T47D (cell line): Measurements from ENCODE around the gene MRPL16.
"Not testable (repeated sequence)": the region's sequence is repeated elsewhere in the genome, so short reads cannot be mapped to it uniquely, and the experiment has no call there.

ENCODE experiments used
- DNase-seq, 2 experiments: peaks; one replicate each; pipeline versions ENCODE4 v3.0.0 to v3.0.0-alpha.2; 2011 to 2012; ENCODE audit warnings: low read depth in 1 of 2, low spot score in 1 of 2
- JUND ChIP-seq: IDR thresholded peaks from 2 replicates; pipeline ENCODE4 v1.6.1; 2012; ENCODE audit warnings: low read depth
- in situ Hi-C: cut with HindIII; loops from 2 replicates; pipeline ENCODE4 v1.10.0; 2016; ENCODE audit warnings: low sequenced_read_pairs, low pct_unique_long_range_greater_than_20kb

Gene MRPL16

GRCh38 chr11:59810189-59810910, at the start of gene MRPL16:
TSS of gene MRPL16 (minus strand) at chr11:59810778. CDS start at chr11:59810658, 120 bp downstream.
- DNase-seq = peak; percentile 69 to 97
- in situ Hi-C loops = no loop called here
- no peak for TF ChIP-seq JUND

GRCh38 chr11:59859673-59860072, 49.1 kb upstream of the MRPL16 start:
- TF ChIP-seq JUND = no peak

GRCh38 chr11:59857439-59858434, 47.2 kb upstream of the MRPL16 start:
- in situ Hi-C loops = no loop called here
- no peak for TF ChIP-seq JUND
- no peak for DNase-seq

More at GRCh38 chr11:59859673-59860072, 49.1 kb upstream of the MRPL16 start:
- no peak for DNase-seq
- in situ Hi-C loops = no loop called here

GRCh38 chr11:59854871-59855270, 44.3 kb upstream of the MRPL16 start:
- no peak for TF ChIP-seq JUND
- in situ Hi-C loops = no loop called here
- DNase-seq = no peak

GRCh38 chr11:59851416-59851815, 40.8 kb upstream of the MRPL16 start:
- DNase-seq, in situ Hi-C loops: not testable (repeated sequence)

GRCh38 chr11:59849551-59849950, 39.0 kb upstream of the MRPL16 start:
- in situ Hi-C loops, DNase-seq: not testable (repeated sequence)

- in situ Hi-C loops = no loop called here
- DNase-seq = no peak
- TF ChIP-seq JUND = no peak
These were observed 38.6 kb upstream of the MRPL16 start for GRCh38 chr11:59849129-59849528.

GRCh38 chr11:59848439-59848838, 37.9 kb upstream of the MRPL16 start:
- in situ Hi-C loops, DNase-seq: not testable (repeated sequence)

- in situ Hi-C loops = no loop called here
- DNase-seq = no peak
- no peak for TF ChIP-seq JUND
These were observed 37.0 kb upstream of the MRPL16 start for GRCh38 chr11:59847626-59848025.

- TF ChIP-seq JUND = no peak
- DNase-seq = no peak
- in situ Hi-C loops = no loop called here
These were observed 36.0 kb upstream of the MRPL16 start for GRCh38 chr11:59846556-59846955.

- no peak for DNase-seq
- in situ Hi-C loops = no loop called here
These were observed 34.8 kb upstream of the MRPL16 start, which contains the start of gene CBLIF for GRCh38 chr11:59845399-59845798. TSS of gene CBLIF (minus strand) at chr11:59845499. CDS start at chr11:59845453, 46 bp downstream.

GRCh38 chr11:59842316-59842715, 31.7 kb upstream of the MRPL16 start:
- no peak for DNase-seq
- no peak for TF ChIP-seq JUND
- in situ Hi-C loops = no loop called here

More at GRCh38 chr11:59845399-59845798, 34.8 kb upstream of the MRPL16 start, which contains the start of gene CBLIF:
- TF ChIP-seq JUND = no peak

- TF ChIP-seq JUND = no peak
- no peak for DNase-seq
- in situ Hi-C loops = no loop called here
These were observed 30.9 kb upstream of the MRPL16 start for GRCh38 chr11:59841514-59841913.
